Naive thymus-derived CD4-positive, alpha-beta T cell (primary cell): ENCODE results near the gene USP25. TPM values are rescaled to one million over a fixed set of nuclear protein-coding genes. Genes with fewer than 3 reads are reported as not detected.

ENCODE experiments used
- ATAC-seq: fragments of 150-1000 bp; cut with Tn5 transposase; 2 replicates; pipeline ENCODE4 v1.10.0; 2021; ENCODE audit warnings: mild to moderate bottlenecking, moderate library complexity
- CTCF ChIA-PET: fragments of 350-600 bp; sonication (Branson Sonifier 250); formaldehyde crosslinking; loops from one replicate; lab custom pipeline; 2021; ENCODE audit warnings: antibody characterized with exemption; lab: Charles Lee
- POLR2A ChIA-PET: fragments of 350-600 bp; sonication (Branson Sonifier 250); formaldehyde crosslinking; loops from one replicate; lab custom pipeline; 2021; ENCODE audit warnings: antibody characterized with exemption, inconsistent platforms; lab: Charles Lee
- DNase-seq, 9 donors: peaks; one replicate each; pipeline versions ENCODE4 v3.0.0 to v3.0.0-alpha.2; 2020 to 2022; ENCODE audit warnings: mixed read lengths in 1 of 9
- H3K27ac ChIP-seq: one replicate; pipeline ENCODE4 v1.7.0; 2013; ENCODE audit warnings: mild to moderate bottlenecking, low read depth, low read length, moderate library complexity
- H3K27me3 ChIP-seq, 2 donors: one replicate each; pipeline ENCODE4 v1.7.0; 2013; ENCODE audit warnings: low read length in 2 of 2, mild to moderate bottlenecking in 2 of 2, moderate library complexity in 2 of 2; ENCODE audit not compliant: control insufficient read depth in 2 of 2, insufficient read depth in 2 of 2
- H3K36me3 ChIP-seq, 3 experiments: 1 replicate in 2 of 3; 2 replicates in 1 of 3; pipeline ENCODE4 v1.7.0; 2013; ENCODE audit warnings: low read length in 3 of 3, mild to moderate bottlenecking in 3 of 3, moderate library complexity in 1 of 3; ENCODE audit not compliant: insufficient read depth in 3 of 3, control insufficient read depth in 2 of 3
- H3K4me1 ChIP-seq, 2 donors: one replicate each; pipeline ENCODE4 v1.7.0; 2013; ENCODE audit warnings: low read length in 2 of 2, mild to moderate bottlenecking in 2 of 2, moderate library complexity in 1 of 2; ENCODE audit not compliant: control insufficient read depth in 2 of 2, insufficient read depth in 2 of 2
- H3K4me3 ChIP-seq: 2 replicates; pipeline ENCODE4 v1.7.0; 2013; ENCODE audit warnings: mild to moderate bottlenecking, low read length
- H3K9me3 ChIP-seq, 3 experiments: 1 replicate in 2 of 3; 2 replicates in 1 of 3; pipeline ENCODE4 v1.7.0; 2013; ENCODE audit warnings: low read length in 3 of 3; ENCODE audit not compliant: control insufficient read depth in 2 of 3
- H3K27ac Mint-ChIP-seq, 9 donors: one replicate each; pipeline ENCODE4 v1.8.0; 2020 to 2022; ENCODE audit warnings: mixed read lengths in 9 of 9, mild to moderate bottlenecking in 8 of 9, moderate library complexity in 5 of 9, inconsistent platforms in 2 of 9
- H3K27me3 Mint-ChIP-seq, 5 donors: one replicate each; pipeline ENCODE4 v1.8.0; 2021 to 2022; ENCODE audit warnings: mixed read lengths in 5 of 5, mild to moderate bottlenecking in 1 of 5
- H3K36me3 Mint-ChIP-seq, 5 donors: one replicate each; pipeline ENCODE4 v1.8.0; 2020 to 2022; ENCODE audit warnings: mixed read lengths in 5 of 5, mild to moderate bottlenecking in 3 of 5, inconsistent platforms in 1 of 5
- H3K4me1 Mint-ChIP-seq, 7 donors: one replicate each; pipeline ENCODE4 v1.8.0; 2020 to 2022; ENCODE audit warnings: mixed read lengths in 7 of 7, mild to moderate bottlenecking in 3 of 7, inconsistent platforms in 1 of 7
- H3K4me3 Mint-ChIP-seq, 10 donors: one replicate each; pipeline ENCODE4 v1.8.0; 2020 to 2022; ENCODE audit warnings: mild to moderate bottlenecking in 10 of 10, mixed read lengths in 10 of 10, moderate library complexity in 6 of 10, inconsistent platforms in 2 of 10
- H3K9me3 Mint-ChIP-seq, 11 donors: one replicate each; pipeline ENCODE4 v1.8.0; 2020 to 2022; ENCODE audit warnings: mixed read lengths in 11 of 11, mild to moderate bottlenecking in 4 of 11, inconsistent platforms in 1 of 11, moderate library complexity in 1 of 11
- intact Hi-C, 2 donors: fragments of 100-400 bp; cut with micrococcal nuclease; formaldehyde crosslinking; loops; one replicate each; pipeline ENCODE4 v1.15.1; 2023
- polyA plus RNA-seq, 2 donors: library from polyadenylated mRNA; unstranded; fragments of 300-500 nt; fragmentation: Illumina TruSeq; gene quantifications; one replicate each; pipeline ENCODE4 v1.2.3, GENCODE V29; 2021
- total RNA-seq, 6 experiments: library from RNA in 5 of 6; stranded (reverse) in 5 of 6; gene quantifications; 1 replicate in 5 of 6; 2 replicates in 1 of 6; pipeline ENCODE4 v1.2.3 and lab custom pipeline; 2021 to 2026

The USP25 gene
- total and polyA plus RNA-seq, 7 experiments from 2014 or later = 9.6 to 67.4 (median 52.0) TPM

GRCh38 chr21:15895142-15896106 is 165.6 kb downstream of the USP25 start:
- intact Hi-C loops = loop anchor here in 1 of 2 donors (10.0 kb wide), 1 partner anchor 439 kb away; no protein-coding TSS in a partner anchor
- DNase-seq = no peak
- Mint-ChIP-seq H3K9me3 (peaks cover 5 to 27% (median 12%) of the 10 kb centered on the region in 11 donors), H3K27ac (no peak overlapping the region), H3K36me3 (peaks cover 0 to 4% (median 0%) of the 10 kb centered on the region in 5 donors), H3K27me3 (peaks cover 0 to 22% (median 17%) of the 10 kb centered on the region in 5 donors), H3K4me3 (no peak overlapping the region), H3K4me1 (peaks cover 0 to 5% (median 0%) of the 10 kb centered on the region in 7 donors)
- H3K27me3 ChIP-seq = no peaks in the 10 kb centered on the region
- CTCF ChIA-PET = no interaction called here
- H3K4me1 ChIP-seq = no peaks in the 10 kb centered on the region
- H3K36me3 ChIP-seq = no peaks in the 10 kb centered on the region
- H3K9me3 ChIP-seq = no peaks in the 10 kb centered on the region
- no peak overlapping the region for H3K27ac ChIP-seq
- H3K4me3 ChIP-seq = no peak overlapping the region
- POLR2A ChIA-PET = no interaction called here
- ATAC-seq = no peak

GRCh38 chr21:15896501-15896900 is 166.7 kb downstream of the USP25 start:
- ATAC-seq (no peak), DNase-seq (no peak)
- H3K36me3 ChIP-seq = no peaks in the 10 kb centered on the region
- Mint-ChIP-seq H3K27me3 (peaks cover 0 to 23% (median 17%) of the 10 kb centered on the region in 5 donors), H3K9me3 (peaks cover 6 to 37% (median 16%) of the 10 kb centered on the region in 11 donors), H3K36me3 (peaks cover 0 to 4% (median 2%) of the 10 kb centered on the region in 5 donors), H3K4me3 (no peak overlapping the region), H3K4me1 (peaks cover 0 to 5% (median 0%) of the 10 kb centered on the region in 7 donors), H3K27ac (no peak overlapping the region)
- no peak overlapping the region for H3K4me3 ChIP-seq
- intact Hi-C loops = loop anchor here in 1 of 2 donors (10.0 kb wide), 1 partner anchor 438 kb away; no protein-coding TSS in a partner anchor
- H3K27ac ChIP-seq = no peak overlapping the region
- ChIA-PET POLR2A (no interaction called here), CTCF (no interaction called here)
- no peaks in the 10 kb centered on the region for H3K9me3 ChIP-seq
- H3K4me1 ChIP-seq = no peaks in the 10 kb centered on the region
- H3K27me3 ChIP-seq = no peaks in the 10 kb centered on the region

- H3K4me1 ChIP-seq = no peaks in the 10 kb centered on the region
- Mint-ChIP-seq H3K9me3 (peaks cover 9 to 77% (median 30%) of the 10 kb centered on the region in 11 donors), H3K4me1 (no peaks in the 10 kb centered on the region), H3K4me3 (no peak overlapping the region), H3K27me3 (peaks cover 0 to 13% (median 3%) of the 10 kb centered on the region in 5 donors), H3K27ac (no peak overlapping the region), H3K36me3 (peaks cover 0 to 10% (median 3%) of the 10 kb centered on the region in 5 donors)
- intact Hi-C loops = no loop called here
- CTCF ChIA-PET = no interaction called here
- H3K27ac ChIP-seq = no peak overlapping the region
- H3K4me3 ChIP-seq = no peak overlapping the region
- POLR2A ChIA-PET = no interaction called here
- no peak for DNase-seq
- H3K36me3 ChIP-seq = no peaks in the 10 kb centered on the region
- no peak for ATAC-seq
- no peaks in the 10 kb centered on the region for H3K9me3 ChIP-seq
- no peaks in the 10 kb centered on the region for H3K27me3 ChIP-seq
Measured at GRCh38 chr21:15904389-15904788, 174.6 kb downstream of the USP25 start.

DNA sequence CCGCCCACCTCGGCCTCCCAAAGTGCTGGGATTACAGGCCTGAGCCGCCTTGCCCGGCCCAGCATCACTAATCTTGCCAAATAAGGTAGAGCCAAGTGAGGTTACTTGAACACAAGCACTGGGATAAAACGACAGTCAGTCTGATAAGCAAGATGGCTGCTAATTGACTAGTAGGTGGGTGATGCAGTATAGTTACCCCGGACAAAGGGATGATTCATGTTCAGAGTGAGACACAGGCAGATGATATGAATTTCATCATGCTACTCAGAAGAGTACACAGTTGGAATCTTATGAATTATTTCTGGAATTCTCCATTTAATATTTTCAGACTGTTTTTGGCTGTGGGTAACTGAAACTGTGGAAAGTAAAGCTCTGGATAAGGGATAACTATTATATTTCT is 178.4 kb downstream of the USP25 start:
- POLR2A ChIA-PET = no interaction called here

GRCh38 chr21:15928196-15928595 is 198.4 kb downstream of the USP25 start:
- H3K27me3 Mint-ChIP-seq = peaks cover 0 to 18% (median 7%) of the 10 kb centered on the region in 5 donors
- Histone ChIP-seq H3K27ac (no peak overlapping the region), H3K27me3 (no peaks in the 10 kb centered on the region), H3K4me1 (no peaks in the 10 kb centered on the region), H3K4me3 (no peak overlapping the region), H3K9me3 (no peaks in the 10 kb centered on the region), H3K36me3 (no peaks in the 10 kb centered on the region)
- no peaks in the 10 kb centered on the region for H3K36me3 Mint-ChIP-seq
- ATAC-seq (no peak), DNase-seq (no peak)
- intact Hi-C loops = no loop called here
- no peak overlapping the region for H3K4me3 Mint-ChIP-seq
- no peaks in the 10 kb centered on the region for H3K4me1 Mint-ChIP-seq
- peaks cover 0 to 12% (median 2%) of the 10 kb centered on the region in 11 donors for H3K9me3 Mint-ChIP-seq
- CTCF ChIA-PET = no interaction called here
- H3K27ac Mint-ChIP-seq = no peak overlapping the region
- POLR2A ChIA-PET = no interaction called here

More for the DNA sequence above, 178.4 kb downstream of the USP25 start:
- Mint-ChIP-seq H3K9me3 (peaks cover 5 to 63% (median 14%) of the 10 kb centered on the region in 11 donors), H3K27me3 (no peaks in the 10 kb centered on the region), H3K36me3 (no peaks in the 10 kb centered on the region), H3K4me3 (no peak overlapping the region), H3K27ac (no peak overlapping the region), H3K4me1 (no peaks in the 10 kb centered on the region)
- no peak overlapping the region for H3K4me3 ChIP-seq
- ATAC-seq (no peak), DNase-seq (no peak)
- no peaks in the 10 kb centered on the region for H3K4me1 ChIP-seq
- no peaks in the 10 kb centered on the region for H3K9me3 ChIP-seq
- no peaks in the 10 kb centered on the region for H3K27me3 ChIP-seq
- no peaks in the 10 kb centered on the region for H3K36me3 ChIP-seq
- intact Hi-C loops = no loop called here
- CTCF ChIA-PET = no interaction called here
- no peak overlapping the region for H3K27ac ChIP-seq

DNA sequence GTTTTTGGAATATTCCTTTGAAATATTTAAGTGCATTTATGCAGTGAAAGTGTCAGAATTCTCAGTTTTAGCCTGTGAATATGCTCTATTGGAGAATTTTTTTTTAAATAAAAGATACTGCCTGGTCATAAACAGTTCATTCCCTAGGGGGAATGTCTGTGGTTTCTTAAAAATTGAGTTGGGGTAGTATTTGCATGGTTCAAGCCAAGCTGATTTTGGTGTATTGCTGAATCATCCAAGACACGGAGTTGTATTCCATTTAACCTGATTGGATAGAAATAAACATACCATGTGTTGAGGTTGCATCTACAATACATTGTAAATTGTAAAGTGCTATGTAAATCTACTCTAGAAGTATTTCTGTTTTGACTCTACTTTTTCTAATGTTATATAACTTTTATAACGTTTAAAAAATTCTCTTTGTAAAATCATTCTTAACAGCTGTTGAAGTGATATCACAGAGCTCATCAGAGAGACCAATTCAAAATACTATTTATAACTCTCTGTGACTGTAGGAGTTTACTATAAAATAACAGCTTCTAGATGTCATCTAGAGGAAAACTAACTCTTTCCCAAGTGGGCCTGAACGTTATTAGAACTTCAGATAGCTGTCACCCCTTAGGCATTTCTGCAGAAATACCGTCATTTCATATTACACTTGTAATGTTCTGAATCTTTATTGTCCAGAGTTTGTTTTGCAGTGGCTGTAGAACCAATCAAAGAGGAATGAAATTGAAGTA is 199.1 kb downstream of the USP25 start:
- no peaks in the 10 kb centered on the region for H3K4me1 Mint-ChIP-seq
- no peaks in the 10 kb centered on the region for H3K36me3 Mint-ChIP-seq
- Histone ChIP-seq H3K4me3 (no peak overlapping the region), H3K27me3 (no peaks in the 10 kb centered on the region), H3K27ac (no peak overlapping the region), H3K36me3 (no peaks in the 10 kb centered on the region), H3K4me1 (no peaks in the 10 kb centered on the region), H3K9me3 (no peaks in the 10 kb centered on the region)
- DNase-seq = no peak
- ChIA-PET CTCF (no interaction called here), POLR2A (no interaction called here)
- peaks cover 0 to 9% (median 2%) of the 10 kb centered on the region in 11 donors for H3K9me3 Mint-ChIP-seq
- ATAC-seq = no peak
- no peak overlapping the region for H3K27ac Mint-ChIP-seq
- H3K4me3 Mint-ChIP-seq = no peak overlapping the region
- intact Hi-C loops = no loop called here
- H3K27me3 Mint-ChIP-seq = peaks cover 0 to 17% (median 7%) of the 10 kb centered on the region in 5 donors
